A172 (cell line): ENCODE results near the gene ZFYVE21. TPM values are rescaled to one million over a fixed set of nuclear protein-coding genes. Genes with fewer than 3 reads are reported as not detected.

Experiments used
- DNase-seq: peaks from one replicate; pipeline ENCODE4 v3.0.0-alpha.2; 2015; ENCODE audit warnings: low spot score
- total RNA-seq: library from RNA; depleted of rRNA; stranded (reverse); fragments of >200 nt; shearing (Covaris generic); gene quantifications from 2 replicates; pipeline ENCODE4 v1.2.3, GENCODE V29; 2014

ZFYVE21 gene
- total RNA-seq, 1 experiment from 2014 or later: 57.4 TPM

- no peak for DNase-seq
Observed at GRCh38 chr14:103692159-103692558, 23.5 kb upstream of the ZFYVE21 start.

DNA sequence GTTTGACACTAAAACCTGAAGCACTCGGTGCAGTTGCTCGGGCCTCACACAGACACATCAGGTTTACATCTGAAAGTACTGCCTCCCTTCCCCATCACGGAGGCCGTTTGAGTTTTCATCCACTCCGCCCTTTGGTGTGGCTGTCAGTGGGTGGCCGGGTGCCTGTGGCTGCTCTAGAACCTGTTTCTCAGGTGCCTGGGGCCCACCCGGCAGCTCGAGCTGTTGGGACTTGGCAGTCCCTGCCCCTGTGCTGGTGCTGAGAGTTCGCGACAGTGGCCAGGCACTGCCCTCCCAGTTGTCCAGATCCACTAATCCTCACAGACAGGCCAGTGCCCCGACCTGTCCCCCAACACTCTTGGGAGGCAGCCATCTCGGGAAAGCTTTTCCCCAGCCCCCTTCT is 22.7 kb upstream of the ZFYVE21 start:
- DNase-seq: no peak

DNA sequence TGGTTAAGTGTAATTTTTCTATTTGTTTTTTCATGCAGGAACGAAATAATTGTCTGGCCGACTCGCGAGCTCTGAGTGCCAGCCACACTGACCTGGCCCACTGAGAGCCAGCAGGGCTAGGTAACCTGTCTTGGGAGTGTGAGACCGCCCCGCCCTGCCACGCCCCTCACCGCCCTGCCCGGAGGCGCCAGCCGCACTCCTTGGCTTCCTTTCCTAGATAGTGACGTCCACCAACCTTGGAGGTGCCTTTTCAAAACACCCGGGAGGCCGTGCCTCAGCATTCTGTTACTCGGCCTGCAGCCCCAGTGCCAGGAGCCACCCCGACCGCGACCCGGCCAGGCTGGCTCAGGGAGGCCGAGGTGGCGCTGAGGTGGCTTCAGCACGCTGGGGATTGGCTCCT is 22.1 kb upstream of the ZFYVE21 start:
- DNase-seq: no peak

GRCh38 chr14:103694572-103695026 is 21.0 kb upstream of the ZFYVE21 start:
- DNase-seq: no peak

DNA sequence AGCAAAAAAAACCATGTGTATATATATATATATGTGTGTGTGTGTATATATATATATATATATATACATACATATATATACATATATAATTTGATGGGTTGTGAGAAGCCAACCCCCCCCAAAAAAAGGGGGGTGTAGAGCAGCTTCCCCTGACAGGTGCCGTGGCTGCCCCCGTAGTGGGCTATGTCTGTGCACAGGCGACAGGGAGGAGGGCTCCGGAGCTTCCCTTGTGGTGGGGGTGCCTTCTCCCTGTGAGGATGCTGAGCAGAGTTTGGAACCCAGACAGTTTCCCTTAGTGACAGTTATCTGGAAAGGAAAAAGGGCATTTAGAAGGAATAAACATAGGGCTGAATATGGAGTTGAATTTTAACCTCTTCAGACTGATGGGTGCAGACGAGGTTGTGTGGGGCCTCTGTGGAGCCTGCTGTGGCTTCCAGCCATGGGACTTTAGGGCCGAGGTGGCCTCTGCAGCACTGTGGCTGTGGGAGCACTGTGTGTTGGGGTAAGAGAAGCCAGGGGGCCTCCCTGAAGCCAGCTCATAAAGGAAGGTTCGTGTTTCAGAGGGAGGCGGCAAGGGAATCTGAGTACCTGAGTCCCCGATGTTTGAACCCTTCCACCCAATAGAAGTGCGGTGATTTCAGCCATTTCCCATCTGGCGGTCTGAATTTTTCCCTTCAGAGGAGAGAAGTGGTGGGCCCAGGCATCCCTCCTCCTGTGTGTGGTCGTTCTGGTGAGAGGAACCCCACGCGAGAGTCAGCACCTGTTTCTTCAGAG is 20.1 kb upstream of the ZFYVE21 start:
- no peak for DNase-seq

GRCh38 chr14:103696070-103696402 is 19.6 kb upstream of the ZFYVE21 start:
- no peak for DNase-seq

DNA sequence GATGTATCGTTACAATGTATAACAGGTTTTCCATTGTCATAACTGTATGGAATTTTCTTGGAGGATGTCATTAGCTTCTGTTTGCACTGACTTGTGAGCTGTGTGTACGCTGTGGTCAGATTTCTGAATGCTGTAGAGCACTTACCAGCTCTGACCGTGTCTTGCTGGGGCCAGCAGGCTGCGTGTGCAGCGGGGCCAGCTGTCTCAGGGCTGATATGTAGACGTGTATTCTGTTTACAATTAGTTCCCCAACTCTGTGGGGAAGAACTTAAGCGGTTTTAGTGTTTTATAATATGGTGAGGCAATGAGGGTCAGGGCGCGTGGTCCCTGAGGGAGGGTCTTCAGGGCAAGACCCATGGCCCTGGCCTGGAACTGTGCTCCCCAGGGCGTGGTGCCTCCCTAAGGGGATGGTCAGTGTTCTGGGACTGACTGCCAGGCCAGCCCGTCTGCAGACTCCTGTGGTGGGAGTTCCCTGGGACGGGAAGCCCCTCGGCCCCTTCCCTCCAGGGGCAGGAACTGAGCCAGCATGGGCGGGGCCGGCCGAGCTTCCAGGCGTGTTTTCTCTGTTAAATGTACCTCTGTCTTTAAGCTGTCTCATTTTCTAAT is 19.0 kb upstream of the ZFYVE21 start:
- DNase-seq: no peak

DNA sequence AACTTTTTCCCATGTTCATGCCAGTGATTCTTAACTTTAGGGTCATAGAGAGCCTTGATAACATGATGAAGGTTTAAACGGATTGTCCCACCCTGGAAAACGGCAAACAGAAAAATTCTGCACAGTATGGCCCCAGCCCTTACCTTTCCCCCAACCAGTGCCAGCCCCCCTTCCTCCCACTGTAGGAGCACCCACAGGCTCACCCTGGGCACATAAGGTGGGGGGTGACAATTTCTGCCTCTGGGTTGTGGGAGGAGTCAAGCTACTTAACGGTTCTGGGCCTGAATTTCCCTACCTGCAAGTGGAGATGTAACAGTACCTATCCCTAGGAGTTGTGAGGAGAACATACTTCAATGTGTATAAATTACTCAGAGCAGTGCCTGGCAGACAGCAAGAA is 18.4 kb upstream of the ZFYVE21 start:
- DNase-seq: no peak

DNA sequence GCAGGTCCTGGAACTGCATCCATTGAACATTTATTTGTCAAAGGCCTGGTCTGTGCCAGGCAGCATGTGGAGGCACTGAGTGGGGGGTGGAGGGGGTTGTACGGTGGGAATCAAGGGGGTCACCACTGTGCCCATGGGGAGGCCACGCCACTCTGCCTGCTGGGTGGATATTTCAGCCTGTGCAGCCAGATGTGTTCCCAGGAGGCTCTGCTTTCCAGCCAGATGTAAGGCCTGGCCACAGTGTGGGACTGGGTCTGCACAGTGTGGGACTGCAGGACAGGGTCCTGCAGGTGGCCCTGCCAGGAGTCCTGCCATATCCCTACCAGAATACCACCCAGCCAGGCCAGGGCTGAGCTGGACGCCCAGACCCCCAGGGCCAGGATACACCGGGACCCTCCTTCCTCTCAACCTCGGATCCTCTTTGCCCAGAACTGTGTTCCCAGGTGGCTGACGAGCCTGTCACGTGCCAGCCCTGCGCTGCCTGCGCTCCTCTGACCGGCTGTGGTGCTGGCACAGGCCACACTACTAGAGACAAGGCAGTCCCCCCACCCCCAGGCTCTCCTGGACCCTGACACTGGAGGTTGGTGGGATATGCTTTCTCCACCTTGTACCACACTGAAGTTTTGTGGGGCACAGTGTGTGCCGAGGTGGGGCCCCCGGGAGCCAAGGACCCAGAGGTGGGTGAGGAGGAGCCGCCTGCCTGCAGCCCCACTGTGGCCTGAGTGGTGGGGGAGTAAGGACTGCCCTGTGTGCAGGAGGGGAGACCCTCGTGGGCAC is 17.8 kb upstream of the ZFYVE21 start:
- DNase-seq: no peak

GRCh38 chr14:103698380-103699260 is 17.0 kb upstream of the ZFYVE21 start:
- DNase-seq: no peak

- no peak for DNase-seq
Observed at GRCh38 chr14:103699261-103699661, 16.3 kb upstream of the ZFYVE21 start.

DNA sequence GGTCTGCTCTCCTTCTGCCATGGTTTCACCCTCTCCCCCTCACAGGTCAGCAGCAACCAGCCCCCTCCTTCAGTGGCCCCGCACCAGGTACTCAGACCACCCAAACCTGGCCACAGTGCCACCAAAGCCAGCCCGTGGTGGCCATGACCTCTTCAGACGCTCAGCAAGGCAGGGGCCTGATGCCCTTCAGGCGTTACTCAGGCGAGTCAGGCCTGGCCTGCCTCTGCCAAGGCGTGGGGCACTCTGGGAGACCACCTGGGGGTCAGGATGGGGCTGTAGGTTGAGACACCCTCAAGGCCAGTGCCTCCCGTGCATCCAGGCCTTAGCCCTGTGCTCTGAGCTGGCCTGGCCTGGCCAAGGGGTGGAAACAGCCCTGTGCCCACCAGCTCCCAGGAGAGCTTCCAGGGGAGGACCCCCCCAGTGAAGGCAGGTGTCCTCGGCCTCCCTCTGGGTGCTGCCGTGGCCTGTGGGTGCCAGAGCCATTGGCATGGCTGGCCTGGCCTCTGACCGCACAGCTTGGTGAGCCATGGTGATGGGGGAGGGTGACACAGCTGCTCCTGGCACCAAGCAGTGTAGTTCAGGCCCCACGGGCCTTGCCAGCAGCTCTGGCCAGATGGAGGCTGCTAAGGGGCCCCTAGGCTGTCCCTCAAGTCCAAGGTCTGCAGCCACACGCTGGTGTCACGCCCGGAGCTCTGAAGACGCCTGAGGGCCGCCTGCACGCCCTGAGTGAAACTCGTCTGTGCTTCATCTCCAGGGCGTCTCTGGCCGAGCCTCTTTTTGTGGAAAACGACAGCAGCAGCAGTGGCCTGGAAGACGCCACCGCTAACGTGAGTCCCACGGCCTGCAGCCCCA is 15.5 kb upstream of the ZFYVE21 start:
- no peak for DNase-seq

GRCh38 chr14:103700753-103701490 is 14.7 kb upstream of the ZFYVE21 start:
- no peak for DNase-seq

- no peak for DNase-seq
Observed at GRCh38 chr14:103702095-103702494, 13.5 kb upstream of the ZFYVE21 start.

DNA sequence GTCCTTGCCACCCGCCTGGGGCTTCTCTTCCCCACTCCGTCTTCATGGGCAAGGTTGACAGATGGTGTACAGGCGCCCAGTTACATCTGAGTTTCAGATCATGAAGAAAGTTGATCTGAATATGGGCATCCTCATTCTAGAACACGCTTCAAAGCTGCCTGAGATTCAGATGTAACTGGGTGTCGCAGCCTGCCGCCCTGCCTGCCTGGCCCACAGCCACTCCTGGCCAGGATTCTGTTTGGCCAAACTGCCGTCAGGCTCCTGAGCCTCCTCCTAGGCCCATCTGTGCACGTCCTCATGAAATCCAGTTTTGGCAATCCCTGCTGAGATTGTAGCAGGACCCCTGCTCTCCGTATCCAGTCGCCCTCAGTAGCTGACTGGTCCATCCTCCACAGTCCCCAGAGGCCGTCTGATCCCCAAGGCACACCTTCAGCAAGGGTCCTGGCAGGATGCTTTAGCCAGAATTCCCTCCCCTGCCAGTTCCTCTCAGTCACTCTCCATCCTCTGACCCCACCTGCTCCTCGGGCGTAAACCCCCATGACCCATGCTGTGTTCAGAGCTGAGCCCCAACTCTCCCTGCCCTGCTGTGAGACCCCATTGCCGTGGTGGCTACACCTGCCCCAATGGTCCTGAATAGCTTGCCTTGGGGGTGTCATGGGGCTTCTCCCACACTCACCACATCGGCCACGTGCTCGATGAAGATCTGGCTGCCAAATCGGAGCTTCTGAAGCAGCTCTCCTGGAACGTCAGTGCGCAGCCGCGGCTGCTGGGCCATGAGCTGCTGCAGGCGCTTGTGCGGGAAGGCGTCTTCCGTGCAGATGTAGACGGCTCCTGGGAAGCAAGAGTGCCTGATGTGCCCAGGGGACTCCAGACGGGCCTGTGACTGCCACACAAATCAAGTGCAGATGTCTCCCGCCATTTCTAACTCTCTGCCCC is 12.8 kb upstream of the ZFYVE21 start:
- no peak for DNase-seq

GRCh38 chr14:103703433-103704385 is 11.9 kb upstream of the ZFYVE21 start:
- DNase-seq: no peak

- no peak for DNase-seq
Observed at GRCh38 chr14:103704708-103705107, 10.9 kb upstream of the ZFYVE21 start.

DNA sequence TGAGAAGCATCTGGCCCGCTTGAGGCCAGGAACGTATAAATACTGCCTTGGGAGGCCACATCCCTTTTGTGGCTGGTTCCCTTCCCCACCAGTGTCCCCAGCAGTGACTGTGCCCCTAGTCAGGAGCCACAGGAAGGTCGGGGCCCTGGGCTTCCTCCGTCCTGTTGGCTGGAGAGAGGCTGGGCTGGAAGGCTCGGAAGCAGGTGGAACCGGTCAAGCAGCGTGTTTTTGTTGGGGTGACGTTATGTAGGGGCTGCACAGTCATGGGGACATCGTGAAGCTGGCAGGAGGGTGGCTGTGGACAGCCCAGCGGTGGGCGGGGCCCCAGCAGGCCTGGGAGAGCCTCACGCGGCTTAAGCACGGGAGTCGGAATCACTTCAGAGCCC is 10.5 kb upstream of the ZFYVE21 start:
- DNase-seq: no peak
